K562 (cell line): ENCODE data around the gene TMPRSS9. TPM values are rescaled to one million over a fixed set of nuclear protein-coding genes. Genes with fewer than 3 reads are reported as not detected.

ENCODE experiments used
- HDAC3 ChIP-seq: fragments of 450-650 bp; IDR thresholded peaks from 2 replicates; pipeline ENCODE4 v1.6.1; 2018; ENCODE audit warnings: borderline replicate concordance, mild to moderate bottlenecking, moderate library complexity; ENCODE audit not compliant: partially characterized antibody
- KHSRP ChIP-seq: fragments of 450-650 bp; IDR thresholded peaks from 2 replicates; pipeline ENCODE4 v1.6.1; 2017
- LEF1 ChIP-seq: fragments of 450-650 bp; IDR thresholded peaks from 2 replicates; pipeline ENCODE4 v1.6.1; 2016; ENCODE audit warnings: mild to moderate bottlenecking
- NFIX ChIP-seq: fragments of 250-450 bp; sonication (Bioruptor Pico); IDR thresholded peaks from 2 replicates; pipeline ENCODE4 v1.4.0; 2020; ENCODE audit warnings: low read depth, mild to moderate bottlenecking, moderate library complexity
- POLR2AphosphoS2 ChIP-seq: IDR thresholded peaks from 2 replicates; pipeline ENCODE4 v1.6.1; 2012; ENCODE audit warnings: low read length, improper control_type of control experiment
- SRF ChIP-seq, 2 experiments: fragments of 250-450, 450-650 bp in 1 of 2; sonication (Bioruptor Pico) in 1 of 2; sonication (generic) in 1 of 2; formaldehyde crosslinking; IDR thresholded peaks; 2 replicates each; pipeline versions ENCODE4 v1.5.0 to v1.5.1; 2020 to 2022; ENCODE audit warnings: mild to moderate bottlenecking in 1 of 2, missing genetic modification reagents in 1 of 2
- XRCC5 ChIP-seq: fragments of 200-400 bp; formaldehyde crosslinking; IDR thresholded peaks from 2 replicates; pipeline ENCODE4 v1.6.1; 2017; ENCODE audit warnings: low read depth, mild to moderate bottlenecking, low read length
- ZNF24 ChIP-seq: fragments of 450-650 bp; IDR thresholded peaks from 2 replicates; pipeline ENCODE4 v1.6.1; 2016
- ZNF695 ChIP-seq: fragments of 450-650 bp; formaldehyde crosslinking; IDR thresholded peaks from 2 replicates; pipeline ENCODE4 v1.4.0; 2020; ENCODE audit warnings: mild to moderate bottlenecking, moderate library complexity
- polyA plus RNA-seq, 8 experiments: library from polyadenylated mRNA; depleted of rRNA in 4 of 8; stranded (reverse) in 5 of 8; unstranded in 3 of 8; fragments of >200 nt; fragmentation: Nextera tagmentation in 2 of 8; fragmentation: Illumina TruSeq in 1 of 8; extraction: Ambion mirVana in 2 of 8; extraction: Trizol in 1 of 8; gene quantifications; 2 replicates each; pipeline versions ENCODE4 v1.2.1 to v1.2.3, GENCODE V29; 2011 to 2014; ENCODE audit warnings: inconsistent platforms in 1 of 8, missing spikeins in 1 of 8
- total RNA-seq, 7 experiments: library from RNA; depleted of rRNA in 6 of 7; stranded (reverse); fragments of >200 nt in 6 of 7; fragmentation: Illumina TruSeq in 2 of 7; extraction: Trizol in 2 of 7; gene quantifications; 2 replicates each; pipeline versions ENCODE4 v1.2.1 to v1.2.3, GENCODE V29; 2011 to 2021; ENCODE audit warnings: low replicate concordance in 1 of 7
- TF ChIP-seq, protein P1 (sequence below): IDR thresholded peaks from 3 replicates; pipeline ENCODE4 v1.6.1; 2011; ENCODE audit warnings: borderline replicate concordance, mild to moderate bottlenecking, moderate library complexity; ENCODE audit not compliant: insufficient read length; ENCODE audit errors: extremely low read depth
- TF ChIP-seq, protein P2 (sequence below), 2 experiments: fragments of 200-800 bp in 1 of 2; sonication (Bioruptor generic) in 1 of 2; sonication (generic) in 1 of 2; formaldehyde crosslinking in 1 of 2; IDR thresholded peaks in 1 of 2; conservative IDR thresholded peaks in 1 of 2; 2 replicates each; pipeline versions ENCODE4 v1.5.0 to v1.6.1; 2016 to 2020; ENCODE audit warnings: missing compliant biosample characterization in 1 of 2, missing genetic modification characterization in 1 of 2, missing genetic modification reagents in 1 of 2
- TF ChIP-seq, protein P3 (sequence below): fragments of 450-650 bp; IDR thresholded peaks from 2 replicates; pipeline ENCODE4 v1.6.1; 2016; ENCODE audit warnings: mild to moderate bottlenecking
- TF ChIP-seq, protein P4 (sequence below), 2 experiments: fragments of 250-450 bp in 1 of 2; fragments of 450-650 bp in 1 of 2; sonication (Bioruptor Pico) in 1 of 2; IDR thresholded peaks; 2 replicates each; pipeline versions ENCODE4 v1.6.1 to v1.8.0; 2016 to 2021; ENCODE audit warnings: mild to moderate bottlenecking in 2 of 2, moderate library complexity in 2 of 2, missing compliant biosample characterization in 1 of 2, missing genetic modification characterization in 1 of 2
- TF ChIP-seq, protein P5 (sequence below): sonication (generic); formaldehyde crosslinking; IDR thresholded peaks from 2 replicates; pipeline ENCODE4 v1.8.0; 2022; ENCODE audit warnings: missing genetic modification reagents, mild to moderate bottlenecking, borderline replicate concordance

TMPRSS9 gene
- total and polyA plus RNA-seq, 9 of the 15 experiments (the other 6 are each of a cell fraction or from before 2014, with no cell fraction given): 0.01 to 0.03 TPM; not detected in 7

DNA sequence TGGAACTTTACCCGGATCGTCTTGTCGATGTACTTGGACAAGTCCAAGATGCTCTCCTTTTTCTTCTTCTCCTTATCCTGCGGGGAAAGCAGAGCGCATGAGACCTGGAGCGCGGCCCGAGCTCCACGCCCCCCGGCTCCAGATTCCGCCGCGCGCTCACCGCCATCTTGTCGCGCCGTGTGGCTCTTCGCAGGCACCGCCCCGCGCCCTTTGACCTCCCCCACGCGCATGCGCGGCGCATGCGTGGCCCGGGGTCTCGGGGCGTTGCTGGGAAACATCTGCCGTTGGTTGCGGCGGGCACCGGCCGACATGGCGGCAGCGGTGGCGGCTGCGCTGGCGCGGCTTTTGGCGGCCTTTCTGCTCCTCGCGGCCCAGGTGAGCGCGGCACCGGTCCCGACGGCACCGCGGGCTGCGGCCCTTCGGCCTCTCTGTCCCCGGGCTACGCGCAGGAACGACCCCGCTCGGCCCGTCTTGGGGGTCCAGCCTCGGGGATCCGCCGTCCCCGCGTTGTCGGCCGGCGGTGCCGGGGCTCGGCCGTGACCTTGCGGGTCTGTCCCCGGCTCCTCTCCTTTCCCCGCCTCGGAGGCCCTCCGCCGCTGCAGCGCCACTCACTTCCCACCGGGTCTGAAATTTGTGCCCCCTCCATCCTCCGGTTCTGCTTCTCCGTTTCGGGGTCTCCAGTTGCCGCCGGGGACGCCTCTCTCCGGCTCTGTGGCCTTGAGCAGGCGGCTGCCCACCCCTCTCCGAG lies 31.5 kb upstream of the TMPRSS9 start, which contains the start of the genes LSM7 and SPPL2B (continued):
- TF ChIP-seq, protein P1, sequence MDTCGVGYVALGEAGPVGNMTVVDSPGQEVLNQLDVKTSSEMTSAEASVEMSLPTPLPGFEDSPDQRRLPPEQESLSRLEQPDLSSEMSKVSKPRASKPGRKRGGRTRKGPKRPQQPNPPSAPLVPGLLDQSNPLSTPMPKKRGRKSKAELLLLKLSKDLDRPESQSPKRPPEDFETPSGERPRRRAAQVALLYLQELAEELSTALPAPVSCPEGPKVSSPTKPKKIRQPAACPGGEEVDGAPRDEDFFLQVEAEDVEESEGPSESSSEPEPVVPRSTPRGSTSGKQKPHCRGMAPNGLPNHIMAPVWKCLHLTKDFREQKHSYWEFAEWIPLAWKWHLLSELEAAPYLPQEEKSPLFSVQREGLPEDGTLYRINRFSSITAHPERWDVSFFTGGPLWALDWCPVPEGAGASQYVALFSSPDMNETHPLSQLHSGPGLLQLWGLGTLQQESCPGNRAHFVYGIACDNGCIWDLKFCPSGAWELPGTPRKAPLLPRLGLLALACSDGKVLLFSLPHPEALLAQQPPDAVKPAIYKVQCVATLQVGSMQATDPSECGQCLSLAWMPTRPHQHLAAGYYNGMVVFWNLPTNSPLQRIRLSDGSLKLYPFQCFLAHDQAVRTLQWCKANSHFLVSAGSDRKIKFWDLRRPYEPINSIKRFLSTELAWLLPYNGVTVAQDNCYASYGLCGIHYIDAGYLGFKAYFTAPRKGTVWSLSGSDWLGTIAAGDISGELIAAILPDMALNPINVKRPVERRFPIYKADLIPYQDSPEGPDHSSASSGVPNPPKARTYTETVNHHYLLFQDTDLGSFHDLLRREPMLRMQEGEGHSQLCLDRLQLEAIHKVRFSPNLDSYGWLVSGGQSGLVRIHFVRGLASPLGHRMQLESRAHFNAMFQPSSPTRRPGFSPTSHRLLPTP: no peak
- TF ChIP-seq, protein P2, sequence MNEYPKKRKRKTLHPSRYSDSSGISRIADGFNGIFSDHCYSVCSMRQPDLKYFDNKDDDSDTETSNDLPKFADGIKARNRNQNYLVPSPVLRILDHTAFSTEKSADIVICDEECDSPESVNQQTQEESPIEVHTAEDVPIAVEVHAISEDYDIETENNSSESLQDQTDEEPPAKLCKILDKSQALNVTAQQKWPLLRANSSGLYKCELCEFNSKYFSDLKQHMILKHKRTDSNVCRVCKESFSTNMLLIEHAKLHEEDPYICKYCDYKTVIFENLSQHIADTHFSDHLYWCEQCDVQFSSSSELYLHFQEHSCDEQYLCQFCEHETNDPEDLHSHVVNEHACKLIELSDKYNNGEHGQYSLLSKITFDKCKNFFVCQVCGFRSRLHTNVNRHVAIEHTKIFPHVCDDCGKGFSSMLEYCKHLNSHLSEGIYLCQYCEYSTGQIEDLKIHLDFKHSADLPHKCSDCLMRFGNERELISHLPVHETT (CRISPR knock-in tag; conservative IDR thresholded peaks at IDR 0.05 in 1 of 2, IDR thresholded peaks at IDR 0.05 in 1 of 2): no peak
- TF ChIP-seq, protein P3, sequence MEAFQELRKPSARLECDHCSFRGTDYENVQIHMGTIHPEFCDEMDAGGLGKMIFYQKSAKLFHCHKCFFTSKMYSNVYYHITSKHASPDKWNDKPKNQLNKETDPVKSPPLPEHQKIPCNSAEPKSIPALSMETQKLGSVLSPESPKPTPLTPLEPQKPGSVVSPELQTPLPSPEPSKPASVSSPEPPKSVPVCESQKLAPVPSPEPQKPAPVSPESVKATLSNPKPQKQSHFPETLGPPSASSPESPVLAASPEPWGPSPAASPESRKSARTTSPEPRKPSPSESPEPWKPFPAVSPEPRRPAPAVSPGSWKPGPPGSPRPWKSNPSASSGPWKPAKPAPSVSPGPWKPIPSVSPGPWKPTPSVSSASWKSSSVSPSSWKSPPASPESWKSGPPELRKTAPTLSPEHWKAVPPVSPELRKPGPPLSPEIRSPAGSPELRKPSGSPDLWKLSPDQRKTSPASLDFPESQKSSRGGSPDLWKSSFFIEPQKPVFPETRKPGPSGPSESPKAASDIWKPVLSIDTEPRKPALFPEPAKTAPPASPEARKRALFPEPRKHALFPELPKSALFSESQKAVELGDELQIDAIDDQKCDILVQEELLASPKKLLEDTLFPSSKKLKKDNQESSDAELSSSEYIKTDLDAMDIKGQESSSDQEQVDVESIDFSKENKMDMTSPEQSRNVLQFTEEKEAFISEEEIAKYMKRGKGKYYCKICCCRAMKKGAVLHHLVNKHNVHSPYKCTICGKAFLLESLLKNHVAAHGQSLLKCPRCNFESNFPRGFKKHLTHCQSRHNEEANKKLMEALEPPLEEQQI: no peak
- no peak for TF ChIP-seq LEF1
- no peak for TF ChIP-seq ZNF695 (CRISPR knock-in tag)
- TF ChIP-seq, protein P4, sequence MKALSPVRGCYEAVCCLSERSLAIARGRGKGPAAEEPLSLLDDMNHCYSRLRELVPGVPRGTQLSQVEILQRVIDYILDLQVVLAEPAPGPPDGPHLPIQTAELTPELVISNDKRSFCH (CRISPR knock-in tag; IDR thresholded peaks at IDR 0.05): no peak
- TF ChIP-seq, protein P4 (tag; IDR thresholded peaks at IDR 0.05): no peak
- peak; percentile 82; the same call in 1 of the 2 replicates for TF ChIP-seq POLR2AphosphoS2
- no peak for TF ChIP-seq ZNF24
- TF ChIP-seq HDAC3: no peak
- TF ChIP-seq NFIX (CRISPR knock-in tag): no peak
- no peak; a peak in 1 of 4 replicates for TF ChIP-seq SRF (CRISPR knock-in tag; IDR thresholded peaks at IDR 0.05)
- no peak for TF ChIP-seq KHSRP
- TF ChIP-seq, protein P5, sequence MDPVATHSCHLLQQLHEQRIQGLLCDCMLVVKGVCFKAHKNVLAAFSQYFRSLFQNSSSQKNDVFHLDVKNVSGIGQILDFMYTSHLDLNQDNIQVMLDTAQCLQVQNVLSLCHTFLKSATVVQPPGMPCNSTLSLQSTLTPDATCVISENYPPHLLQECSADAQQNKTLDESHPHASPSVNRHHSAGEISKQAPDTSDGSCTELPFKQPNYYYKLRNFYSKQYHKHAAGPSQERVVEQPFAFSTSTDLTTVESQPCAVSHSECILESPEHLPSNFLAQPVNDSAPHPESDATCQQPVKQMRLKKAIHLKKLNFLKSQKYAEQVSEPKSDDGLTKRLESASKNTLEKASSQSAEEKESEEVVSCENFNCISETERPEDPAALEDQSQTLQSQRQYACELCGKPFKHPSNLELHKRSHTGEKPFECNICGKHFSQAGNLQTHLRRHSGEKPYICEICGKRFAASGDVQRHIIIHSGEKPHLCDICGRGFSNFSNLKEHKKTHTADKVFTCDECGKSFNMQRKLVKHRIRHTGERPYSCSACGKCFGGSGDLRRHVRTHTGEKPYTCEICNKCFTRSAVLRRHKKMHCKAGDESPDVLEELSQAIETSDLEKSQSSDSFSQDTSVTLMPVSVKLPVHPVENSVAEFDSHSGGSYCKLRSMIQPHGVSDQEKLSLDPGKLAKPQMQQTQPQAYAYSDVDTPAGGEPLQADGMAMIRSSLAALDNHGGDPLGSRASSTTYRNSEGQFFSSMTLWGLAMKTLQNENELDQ (CRISPR knock-in tag): no peak
- TF ChIP-seq XRCC5: no peak
